ENCODE results near the gene ACAP3.

Gene ACAP3

DNA sequence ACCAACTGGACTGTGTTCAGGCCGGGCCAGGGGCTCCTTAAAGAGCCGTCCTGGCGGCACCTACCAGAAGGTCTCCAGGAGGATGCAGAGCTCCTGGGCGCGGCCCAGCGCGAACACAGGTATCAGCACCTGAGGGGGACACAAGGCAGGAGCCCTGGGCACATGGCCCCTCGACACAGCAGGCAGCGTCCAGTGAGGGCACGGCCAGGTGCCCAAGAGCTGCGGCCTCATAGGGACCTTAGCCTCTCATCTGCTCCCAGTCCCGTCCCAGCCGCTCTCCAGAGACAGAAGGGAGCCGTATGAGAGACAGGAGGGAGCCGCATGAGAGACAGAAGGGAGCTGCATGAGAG, 6.5 kb upstream of the ACAP3 start:
- no peak for DNase-seq (ENCODE audit: low read depth)

DNA sequence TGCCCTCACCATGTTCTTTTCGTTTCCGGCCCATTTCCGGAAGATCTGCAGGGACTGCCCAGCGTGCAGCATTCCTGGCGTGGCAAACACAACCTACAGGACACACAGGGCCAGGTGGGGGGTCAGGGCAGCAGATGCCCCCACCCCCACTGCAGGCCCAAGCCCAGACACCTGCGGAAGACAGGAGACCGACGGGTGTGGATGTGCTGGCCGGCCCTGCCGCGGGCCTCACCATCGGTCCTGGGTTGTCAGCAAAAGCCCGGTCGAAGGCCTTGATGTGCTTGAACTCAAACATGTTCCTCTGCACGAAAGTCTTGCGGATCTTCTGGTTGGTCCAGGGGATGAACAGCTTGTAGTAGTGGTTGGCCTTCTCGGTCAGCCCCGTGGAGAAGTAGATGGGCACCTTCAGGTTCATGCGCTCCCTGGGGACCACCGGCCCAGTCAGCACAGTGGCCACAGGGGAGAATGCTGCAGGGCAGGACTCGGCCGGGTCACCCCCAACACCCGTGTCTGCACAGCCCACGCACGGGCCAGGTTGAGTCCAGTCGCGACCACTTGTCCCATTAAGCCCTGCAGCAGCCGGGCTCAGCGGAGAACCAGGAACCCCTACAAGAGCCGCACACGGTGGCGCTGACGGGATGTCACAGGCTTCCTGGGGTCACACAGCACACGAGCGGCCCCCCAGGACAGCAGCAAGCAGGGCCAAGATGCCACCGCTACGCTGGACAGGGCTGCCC, 5.9 kb upstream of the ACAP3 start:
- no peak for DNase-seq (ENCODE audit: low read depth)

DNA sequence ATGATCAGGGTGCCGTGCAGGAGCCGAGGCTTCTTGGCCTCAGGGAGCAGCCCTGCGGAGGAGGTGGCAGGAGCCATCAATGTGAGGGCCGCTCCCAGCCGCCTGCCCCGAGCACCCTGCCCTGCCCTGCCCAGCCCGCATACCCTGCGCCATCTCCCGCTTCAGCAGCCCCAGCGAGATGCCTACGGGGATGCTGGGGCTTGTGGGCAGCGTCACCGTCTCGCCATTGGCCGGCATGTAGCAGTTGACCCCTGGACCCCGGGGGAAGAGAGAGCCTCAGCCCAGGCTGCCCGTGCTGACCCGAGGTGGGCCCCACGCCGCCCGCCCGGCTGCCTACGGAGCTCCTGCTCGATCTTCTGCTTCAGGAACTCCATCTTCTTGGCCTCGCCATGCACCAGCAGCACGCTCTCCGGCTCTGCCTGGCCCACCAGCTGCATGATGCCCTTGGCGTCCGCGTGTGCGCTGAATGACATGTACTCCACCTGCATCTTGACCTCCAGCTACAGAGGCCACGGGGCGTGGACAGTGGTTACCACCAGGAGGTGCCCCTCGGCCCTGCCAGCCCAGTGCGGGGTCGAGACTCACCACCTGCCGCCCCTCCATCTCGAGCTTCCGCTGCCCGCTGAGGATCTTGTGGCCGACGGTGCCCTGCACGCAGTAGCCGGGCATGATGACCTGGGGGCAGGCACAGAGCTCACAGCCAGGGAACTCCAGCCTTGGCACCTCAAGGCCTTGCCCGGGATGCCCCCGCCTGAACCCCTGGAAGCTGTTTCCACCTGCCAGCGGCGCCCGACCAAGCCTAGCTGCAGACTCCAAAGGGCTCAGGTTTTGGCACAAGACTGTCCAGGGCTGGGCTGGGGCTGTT, 5.0 kb upstream of the ACAP3 start:
- no peak for DNase-seq (ENCODE audit: low read depth)

DNA sequence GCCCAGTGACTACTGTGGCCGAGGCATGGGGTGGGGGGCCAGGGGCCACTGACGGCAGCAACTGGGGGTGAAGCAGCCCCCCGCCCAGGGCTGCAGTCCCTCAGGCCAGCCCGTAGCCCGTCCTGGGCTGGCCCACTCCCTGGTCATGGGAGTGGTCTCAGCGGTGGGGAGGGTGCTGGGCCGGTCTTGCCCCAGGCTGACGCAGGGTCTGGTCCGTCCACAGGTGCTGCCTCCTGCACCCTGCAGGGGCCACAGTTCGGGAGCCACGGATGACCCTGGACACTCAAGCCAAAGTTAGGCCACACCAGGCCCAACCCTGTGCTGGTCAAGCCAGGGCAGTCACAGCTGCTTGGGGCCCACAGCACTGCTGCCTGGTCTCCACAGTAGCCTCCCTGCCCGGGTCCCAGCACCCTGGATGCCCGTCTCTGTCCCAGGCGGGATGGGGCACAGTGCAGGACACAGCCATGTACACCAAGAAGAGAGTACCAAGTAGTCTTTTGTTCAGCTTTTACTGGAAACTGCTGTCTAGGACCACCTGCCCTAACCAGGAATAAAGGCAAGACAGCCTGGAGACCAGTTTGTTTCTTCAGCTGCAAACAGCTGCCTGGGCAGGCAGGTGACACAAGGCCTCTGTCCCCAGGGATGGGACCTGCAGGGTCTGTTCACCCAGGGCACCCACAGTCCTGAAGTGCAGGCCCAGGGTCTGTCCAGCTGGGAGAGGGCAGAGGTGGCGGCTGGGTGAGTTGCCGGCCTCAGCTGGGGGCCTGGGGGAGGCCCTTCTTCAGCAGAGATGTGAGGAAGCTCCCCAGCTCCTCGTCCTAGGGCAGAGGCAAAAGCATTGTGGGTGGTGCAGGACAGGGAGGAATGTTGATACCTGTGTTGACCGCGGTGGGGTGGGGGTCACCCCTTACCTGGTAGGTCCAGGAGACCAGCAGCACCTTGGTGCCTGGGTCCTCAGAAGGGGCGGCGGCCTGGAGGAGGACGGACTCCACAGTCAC, 3.7 kb upstream of the ACAP3 start:
- DNase-seq (ENCODE audit: low read depth): no peak

DNA sequence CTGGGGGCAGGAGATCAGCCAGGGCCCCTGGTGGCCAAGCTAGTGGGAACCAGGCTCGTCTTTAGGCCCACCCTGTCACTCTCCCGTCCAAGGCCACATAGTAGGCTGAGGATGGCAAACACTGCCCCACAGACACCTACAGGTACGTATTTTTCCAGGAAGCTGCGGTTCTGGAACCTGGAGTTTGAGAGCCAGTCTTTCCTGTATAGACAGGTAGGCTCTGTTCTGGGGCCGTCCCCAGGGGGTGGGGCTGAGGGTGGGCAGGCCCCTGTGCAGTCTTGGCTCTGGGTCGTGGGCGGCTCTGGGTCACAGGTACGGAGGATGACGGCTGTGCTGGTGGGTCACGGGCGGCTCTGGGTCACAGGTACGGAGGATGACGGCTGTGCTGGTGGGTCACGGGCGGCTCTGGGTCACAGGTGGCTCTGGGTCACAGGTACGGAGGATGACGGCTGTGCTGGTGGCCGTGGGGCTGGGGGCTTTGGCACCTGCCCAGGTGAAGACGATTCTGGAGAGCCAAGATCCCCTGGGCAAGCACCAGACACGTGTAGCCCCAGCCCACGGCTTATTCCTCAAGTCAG, 2.8 kb upstream of the ACAP3 start:
- no peak for DNase-seq (ENCODE audit: low read depth)

DNA sequence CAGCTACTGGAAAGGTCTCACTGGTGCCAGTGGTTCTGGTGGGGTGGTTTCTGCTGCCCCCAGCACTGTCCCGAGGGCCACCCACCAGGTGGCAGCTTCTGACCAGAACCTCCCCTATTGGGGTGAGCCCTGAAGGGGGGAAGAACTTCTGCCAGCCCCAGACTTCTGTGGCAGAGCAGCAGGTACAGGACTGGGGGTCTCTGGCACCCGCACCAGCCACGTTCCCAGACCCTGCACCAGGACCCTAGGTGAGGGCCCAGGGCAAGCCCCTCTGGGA, 2.3 kb upstream of the ACAP3 start:
- no peak for DNase-seq (ENCODE audit: low read depth)

DNA sequence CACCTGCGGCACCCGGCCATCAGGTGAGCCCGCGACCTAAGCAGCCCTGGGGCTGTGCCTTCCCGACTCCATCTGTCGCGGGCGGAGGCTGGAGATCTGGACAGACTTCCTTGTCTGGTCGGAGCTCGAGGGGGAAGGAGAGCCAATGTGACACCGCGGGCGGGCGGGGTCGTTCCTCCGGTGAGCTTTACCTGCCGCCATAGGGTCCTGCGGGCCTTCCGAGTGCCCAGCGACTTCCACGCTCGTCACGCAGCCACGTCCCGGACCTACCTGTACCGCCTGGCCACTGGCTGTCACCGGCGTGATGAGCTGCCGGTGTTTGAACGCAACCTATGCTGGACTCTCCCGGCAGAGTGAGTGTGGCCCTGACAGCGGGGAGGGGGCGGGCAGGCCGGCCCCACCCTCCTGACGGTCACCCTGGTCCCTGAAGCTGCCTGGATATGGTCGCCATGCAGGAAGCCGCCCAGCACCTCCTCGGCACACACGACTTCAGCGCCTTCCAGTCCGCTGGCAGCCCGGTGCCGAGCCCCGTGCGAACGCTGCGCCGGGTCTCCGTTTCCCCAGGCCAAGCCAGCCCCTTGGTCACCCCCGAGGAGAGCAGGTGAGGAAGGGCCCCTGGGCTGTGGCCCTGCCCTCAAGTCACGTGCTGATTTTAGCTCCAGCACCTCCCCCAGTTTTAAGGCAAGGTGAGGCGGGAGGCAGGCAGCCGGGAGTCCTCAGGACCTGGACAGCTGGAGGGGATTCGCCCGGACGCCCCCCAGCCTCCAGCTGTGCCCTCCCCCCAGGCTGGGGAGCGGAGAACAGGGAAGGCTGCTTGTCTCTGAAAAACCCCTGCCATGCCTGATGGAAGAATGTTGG, 1.8 kb upstream of the ACAP3 start:
- DNase-seq (ENCODE audit: low read depth): peak; percentile 40

DNA sequence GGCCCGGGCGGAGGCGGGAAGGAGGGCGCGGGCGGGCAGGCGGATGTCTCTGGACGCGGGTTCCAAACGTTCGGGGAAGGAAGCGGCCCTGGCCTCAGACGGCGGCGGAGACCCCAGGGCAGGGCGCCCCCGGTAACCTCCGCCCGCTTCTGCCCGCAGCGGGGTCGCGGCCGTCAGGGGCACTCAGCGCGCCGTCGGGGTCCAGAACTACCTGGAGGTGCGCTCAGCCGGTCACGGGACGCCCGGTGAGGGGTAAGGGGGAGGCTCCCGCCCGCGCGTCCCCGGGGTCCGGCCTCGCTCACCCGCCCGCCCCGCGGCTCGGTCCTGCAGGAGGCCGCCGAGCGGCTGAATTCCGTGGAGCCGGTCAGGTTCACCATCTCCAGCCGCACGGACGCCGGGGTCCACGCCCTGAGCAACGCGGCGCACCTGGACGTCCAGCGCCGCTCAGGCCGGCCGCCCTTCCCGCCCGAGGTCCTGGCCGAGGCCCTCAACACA, 1.1 kb upstream of the ACAP3 start:
- DNase-seq (ENCODE audit: low read depth): no peak

DNA sequence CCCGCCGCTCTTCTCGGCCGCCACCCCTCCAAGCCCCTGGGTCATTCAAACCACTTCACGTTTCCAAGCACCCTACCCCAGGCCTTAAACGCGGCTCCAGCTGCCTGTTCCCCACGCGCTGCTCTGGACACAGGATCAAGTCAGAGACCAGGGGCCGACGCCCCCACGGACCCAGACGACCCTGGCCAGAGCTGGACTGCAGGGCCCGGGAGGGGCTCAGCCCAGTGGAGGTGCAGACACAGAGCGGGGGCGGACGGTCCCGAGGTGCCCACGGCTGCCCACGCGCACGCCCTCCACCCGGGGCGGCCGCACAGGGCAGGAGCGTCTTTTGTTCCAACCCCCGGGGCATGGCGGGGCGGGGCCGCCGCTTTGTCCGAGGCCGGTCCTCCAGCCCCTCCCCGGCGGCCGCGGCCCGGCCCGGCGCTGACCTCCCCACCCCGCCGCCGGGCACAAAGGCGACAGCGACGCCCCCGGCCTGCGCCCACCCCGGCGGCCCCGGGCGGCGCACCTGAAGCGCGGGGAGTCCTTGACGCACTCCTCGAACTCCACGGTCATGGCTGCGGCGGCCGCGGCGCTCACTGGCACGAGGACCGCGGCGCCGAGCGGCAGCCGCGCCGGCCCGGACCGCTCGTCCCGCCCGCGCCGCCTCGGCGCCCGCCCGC, 338 bp downstream of the ACAP3 start:
- peak; percentile 47 for DNase-seq (ENCODE audit: low read depth)

DNA sequence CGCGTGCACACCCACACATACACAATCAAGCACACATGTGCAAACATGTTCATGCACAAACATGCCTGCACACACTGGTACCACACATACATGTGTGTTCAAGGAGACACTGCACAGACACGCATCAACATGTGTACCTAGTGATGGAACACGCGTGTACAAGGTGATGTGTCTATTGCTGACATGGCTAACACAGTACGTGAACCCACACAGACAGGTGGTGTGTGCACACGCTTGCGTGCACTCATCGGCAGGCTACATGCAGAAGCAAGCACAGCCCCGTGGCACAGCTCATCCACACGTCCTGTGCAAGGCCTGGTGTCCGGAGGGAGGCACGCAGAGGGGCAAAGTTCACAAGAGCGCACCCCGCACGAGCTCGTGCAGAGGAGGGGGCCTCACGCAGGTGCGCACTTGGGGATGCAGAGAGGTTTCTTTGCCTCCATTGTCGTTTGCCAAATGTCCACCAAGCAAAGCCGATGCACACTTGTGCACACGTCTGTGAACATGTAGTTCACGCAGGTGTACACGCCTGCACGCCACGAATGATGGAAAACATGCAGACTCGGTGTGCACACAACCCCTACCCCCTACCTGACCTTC, 969 bp downstream of the ACAP3 start:
- DNase-seq (ENCODE audit: low read depth): no peak

DNA sequence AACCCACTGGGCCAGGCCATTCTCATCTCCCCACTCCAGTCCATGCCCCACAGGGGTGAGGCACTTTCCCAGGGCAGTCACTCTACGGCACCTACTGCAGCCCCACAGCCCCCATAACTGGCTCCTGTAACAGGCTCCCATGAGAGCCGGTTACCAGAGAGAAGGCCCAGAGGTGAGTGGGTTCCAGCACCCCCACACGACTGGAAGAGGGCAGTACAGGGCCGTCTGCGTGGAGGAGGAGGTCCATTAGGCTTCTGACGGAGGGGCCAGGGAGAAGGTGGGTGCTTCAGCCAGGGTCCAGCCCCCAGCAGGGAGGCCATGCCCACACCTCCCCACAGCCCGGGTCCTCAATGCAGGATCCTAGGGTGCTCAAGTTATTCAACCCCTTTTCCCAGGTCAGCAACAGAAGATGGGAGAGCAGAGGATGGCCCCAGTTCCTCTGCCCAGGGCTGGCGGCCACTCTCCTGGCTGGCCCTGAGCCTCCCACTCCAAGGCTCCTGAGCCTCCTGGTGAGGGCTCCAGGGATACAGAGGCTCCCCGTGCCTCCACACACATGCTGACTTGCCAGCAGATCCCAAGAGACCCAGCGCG, 1.6 kb downstream of the ACAP3 start:
- DNase-seq (ENCODE audit: low read depth): peak; percentile 59

DNA sequence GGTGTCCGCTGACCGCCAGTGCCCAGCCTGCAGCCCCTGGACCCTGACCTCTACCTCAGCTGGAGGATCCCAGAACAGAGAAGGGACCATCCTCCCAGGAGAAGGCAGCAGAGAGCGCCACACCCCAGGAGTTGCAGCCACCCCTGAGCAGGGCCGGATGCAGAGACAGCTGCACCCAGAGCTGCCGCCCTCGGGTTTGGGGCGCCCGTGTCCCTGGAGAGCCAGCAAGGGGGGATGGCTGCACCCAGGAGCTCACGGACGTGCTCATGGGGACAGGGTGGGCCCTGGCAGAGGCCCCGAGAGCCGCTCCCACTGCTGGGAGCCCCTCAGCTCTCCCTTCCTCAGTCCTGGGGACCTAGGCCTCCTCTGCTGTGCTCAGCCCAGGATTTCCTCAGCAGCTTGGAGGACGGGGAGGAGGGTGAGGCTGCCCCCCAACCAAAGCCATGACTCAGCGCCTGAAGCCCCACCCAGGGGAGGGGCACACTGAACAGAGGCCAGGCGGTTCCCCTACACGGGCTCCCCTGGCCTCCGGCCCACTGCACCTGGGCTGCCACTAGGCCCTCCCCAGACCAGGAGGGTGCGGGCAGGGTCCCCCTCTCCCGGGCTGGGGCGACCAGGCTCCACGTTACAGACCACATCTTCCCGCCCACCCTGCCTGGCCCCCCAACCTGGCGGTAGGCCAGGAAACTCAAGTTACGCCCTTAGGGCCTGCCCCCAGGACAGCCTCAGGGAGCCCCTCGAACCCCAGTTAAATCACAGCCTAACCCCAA, 2.2 kb downstream of the ACAP3 start:
- peak; percentile 86 for DNase-seq (ENCODE audit: low read depth)

DNA sequence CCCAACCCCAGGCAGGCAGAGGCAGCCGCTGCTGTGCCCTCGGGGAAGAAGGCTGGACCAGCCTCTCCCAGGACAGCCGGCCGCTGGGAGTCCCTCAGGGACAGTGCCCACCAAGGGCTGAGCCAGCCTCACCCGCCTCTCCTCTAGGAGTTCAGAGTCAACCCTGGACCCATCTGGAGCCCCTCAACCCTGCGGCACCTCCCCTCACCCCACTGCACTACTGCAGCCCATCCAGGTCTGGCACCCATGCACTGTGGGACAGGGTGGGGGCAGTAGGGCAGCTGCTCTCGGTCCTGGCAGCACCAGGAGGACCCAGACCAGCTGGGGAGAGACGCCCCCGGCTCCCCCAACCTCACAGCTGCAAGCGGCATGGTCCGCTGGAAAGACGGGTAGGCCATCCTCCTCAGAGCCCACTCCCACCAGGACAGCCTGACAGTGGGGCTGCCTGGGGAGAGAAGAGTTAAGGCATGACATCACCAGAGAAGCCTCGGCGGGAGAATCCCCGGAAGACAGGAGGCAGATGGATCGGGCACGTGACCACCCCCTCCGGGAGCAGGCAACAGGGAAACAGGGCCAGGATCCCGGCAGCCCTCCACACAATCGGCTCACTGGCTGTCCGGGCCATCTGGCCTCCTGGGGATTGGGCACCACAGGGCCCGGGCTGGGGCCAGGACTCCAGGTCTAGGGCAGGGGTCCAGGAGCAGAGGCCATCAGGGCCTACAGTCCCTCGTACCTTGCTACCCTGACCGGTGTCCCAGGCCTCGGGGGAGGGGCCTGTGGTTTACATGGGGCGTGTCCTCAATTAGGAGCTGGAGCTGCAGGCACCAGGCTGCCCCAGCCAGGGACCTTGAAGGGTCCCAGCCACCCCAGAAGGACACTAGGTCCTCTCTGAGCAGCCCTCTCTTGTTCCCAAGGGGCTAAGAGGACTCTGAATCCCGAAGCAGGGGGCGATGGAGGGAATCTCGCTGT, 3.1 kb downstream of the ACAP3 start:
- DNase-seq (ENCODE audit: low read depth): peak; percentile 84

DNA sequence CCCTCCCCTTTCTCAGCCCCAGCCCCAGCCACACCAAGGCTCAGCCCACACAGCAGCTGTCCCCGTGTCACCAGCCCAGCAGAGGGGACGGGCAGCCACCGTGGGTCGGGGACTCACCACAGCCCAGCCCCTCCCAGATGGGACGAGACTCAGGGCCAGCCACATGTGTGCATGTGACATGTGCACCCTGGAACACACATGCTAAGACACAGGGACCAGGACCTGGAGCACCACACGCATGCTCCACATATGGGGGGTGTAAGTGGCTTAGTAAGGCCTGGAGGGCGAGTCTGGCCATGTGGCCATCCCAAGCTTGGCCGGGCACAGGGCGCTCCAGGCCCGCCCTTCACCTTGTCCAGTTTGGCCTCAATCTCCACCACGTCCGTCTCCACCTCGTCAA, 4.0 kb downstream of the ACAP3 start:
- DNase-seq (ENCODE audit: low read depth): no peak

DNA sequence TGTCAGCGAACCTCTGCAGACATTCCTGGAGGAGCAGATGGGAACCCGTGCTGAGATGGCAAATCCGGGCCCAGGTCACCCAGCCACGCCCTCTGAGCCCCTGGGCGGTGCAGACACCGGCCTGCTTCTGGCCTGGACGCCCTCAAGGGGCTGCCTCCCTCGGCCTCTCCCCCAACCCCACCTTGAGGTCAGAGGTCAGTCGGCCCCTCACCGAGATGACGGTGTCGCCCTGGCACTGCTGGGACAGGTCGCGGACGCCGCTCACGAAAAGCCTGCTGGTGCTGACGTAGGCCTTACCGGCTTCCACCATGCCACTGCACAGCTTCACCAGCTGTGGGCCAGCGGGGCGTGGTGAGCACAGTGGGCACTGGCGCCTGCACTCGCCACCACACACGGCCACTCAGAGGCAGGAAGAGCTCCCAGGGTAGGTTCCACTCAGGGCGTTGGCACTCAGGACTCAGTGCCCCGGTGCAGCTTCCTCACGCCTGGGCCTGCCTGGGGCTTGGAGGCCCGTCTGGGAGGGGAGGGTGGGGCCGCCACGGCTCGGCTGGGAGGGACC, 4.7 kb downstream of the ACAP3 start:
- DNase-seq (ENCODE audit: low read depth): no peak

DNA sequence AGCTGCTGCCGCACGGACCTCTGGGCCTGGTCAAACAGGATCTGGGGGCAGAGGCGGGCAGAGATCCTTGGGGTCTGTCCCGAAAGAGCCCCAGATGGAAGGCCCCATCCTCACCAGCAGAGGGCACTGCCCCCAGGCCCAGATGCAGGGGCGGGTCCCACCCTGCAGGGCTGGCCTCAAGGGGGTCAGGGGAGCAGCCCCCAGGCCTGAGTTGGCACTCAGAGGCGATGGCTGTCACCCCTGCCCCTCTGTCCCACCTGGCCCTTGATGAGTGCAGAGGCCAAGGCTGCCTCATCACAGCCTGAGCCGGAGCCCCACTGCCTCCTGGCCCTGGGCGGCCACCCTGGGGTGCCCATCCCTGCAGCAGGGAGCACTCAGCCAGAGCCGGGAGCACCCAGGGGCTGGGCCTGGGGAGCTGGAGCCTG, 5.7 kb downstream of the ACAP3 start:
- no peak for DNase-seq (ENCODE audit: low read depth)

DNA sequence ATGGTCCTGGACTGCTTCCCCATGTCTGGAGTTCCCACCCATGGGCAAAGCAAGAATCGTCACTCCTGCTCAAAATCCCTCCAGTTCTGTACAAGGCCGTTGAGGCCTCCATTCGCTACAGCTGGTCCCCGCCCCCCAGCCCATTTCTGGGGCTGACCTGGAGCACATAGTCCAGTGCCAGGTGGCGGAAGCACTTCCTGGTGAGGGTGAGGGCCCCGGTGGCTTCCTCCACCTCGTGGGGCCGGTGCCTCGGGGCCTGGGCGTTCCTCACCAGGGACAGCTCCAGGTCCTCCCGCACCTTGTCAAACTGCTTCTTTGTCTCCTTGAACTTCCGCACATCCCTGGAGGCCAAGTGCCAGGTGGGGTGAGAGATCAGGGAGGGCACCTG, 7.4 kb downstream of the ACAP3 start:
- no peak for DNase-seq (ENCODE audit: low read depth)

Data from ELR (cell line).